Measurements from ENCODE around the gene CDCP2.

CDCP2 gene

DNA sequence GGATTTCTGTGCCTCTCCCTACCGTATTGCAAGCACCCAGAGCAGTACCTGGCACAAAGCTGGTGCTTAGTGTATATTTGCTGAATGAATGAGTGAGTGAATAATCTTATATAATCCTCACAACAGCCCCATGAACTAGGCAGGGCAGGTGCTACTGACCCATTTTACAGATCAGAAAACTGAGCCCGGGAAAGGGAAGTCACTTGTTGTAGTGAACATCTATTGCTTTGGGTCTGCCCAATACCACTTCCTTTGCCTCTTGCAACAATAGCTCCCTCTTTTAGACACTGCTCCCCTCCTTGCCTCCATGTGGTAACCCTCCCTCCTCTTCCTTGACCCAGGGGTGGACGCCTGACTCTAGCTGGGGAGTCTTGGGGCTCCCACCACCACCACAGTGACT is 3.1 kb downstream of the CDCP2 start:
- TF ChIP-seq, protein P1, sequence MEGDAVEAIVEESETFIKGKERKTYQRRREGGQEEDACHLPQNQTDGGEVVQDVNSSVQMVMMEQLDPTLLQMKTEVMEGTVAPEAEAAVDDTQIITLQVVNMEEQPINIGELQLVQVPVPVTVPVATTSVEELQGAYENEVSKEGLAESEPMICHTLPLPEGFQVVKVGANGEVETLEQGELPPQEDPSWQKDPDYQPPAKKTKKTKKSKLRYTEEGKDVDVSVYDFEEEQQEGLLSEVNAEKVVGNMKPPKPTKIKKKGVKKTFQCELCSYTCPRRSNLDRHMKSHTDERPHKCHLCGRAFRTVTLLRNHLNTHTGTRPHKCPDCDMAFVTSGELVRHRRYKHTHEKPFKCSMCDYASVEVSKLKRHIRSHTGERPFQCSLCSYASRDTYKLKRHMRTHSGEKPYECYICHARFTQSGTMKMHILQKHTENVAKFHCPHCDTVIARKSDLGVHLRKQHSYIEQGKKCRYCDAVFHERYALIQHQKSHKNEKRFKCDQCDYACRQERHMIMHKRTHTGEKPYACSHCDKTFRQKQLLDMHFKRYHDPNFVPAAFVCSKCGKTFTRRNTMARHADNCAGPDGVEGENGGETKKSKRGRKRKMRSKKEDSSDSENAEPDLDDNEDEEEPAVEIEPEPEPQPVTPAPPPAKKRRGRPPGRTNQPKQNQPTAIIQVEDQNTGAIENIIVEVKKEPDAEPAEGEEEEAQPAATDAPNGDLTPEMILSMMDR (IDR thresholded peaks at IDR 0.05; ENCODE audit: low read depth, low read length): no peak
- DNase-seq: no peak
- H3K27me3 ChIP-seq: no peaks in the 10 kb centered on the region
- H3K36me3 ChIP-seq: no peaks in the 10 kb centered on the region
- H3K4me3 ChIP-seq (ENCODE audit: low read depth, low read length): no peak overlapping the region
- H3K4me1 ChIP-seq: 0 out of 2 replicates have a peak, but pooled peaks cover 3% of the 10 kb centered on the region
- H3K9me3 ChIP-seq: no peaks in the 10 kb centered on the region

DNA sequence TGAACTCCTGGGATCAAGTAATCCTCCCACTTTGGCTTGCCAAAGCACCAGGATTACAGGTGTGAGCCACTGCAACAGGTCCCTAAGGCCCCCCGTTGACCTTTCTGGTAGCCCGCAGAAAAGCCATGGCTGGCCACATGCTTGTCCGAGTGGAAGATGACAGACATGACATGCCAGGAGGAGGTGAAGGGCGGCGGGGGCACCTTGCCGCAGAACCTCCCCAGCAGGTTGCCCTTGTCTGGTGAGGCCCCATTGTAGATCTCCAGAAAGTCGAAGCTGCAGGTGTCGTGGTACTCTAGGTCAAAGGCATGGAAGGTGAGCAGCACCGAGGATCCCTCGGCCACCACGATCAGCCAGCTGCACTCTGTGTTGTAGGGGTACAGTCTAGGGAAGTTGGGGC is 8.4 kb downstream of the CDCP2 start:
- DNase-seq: no peak
- Histone ChIP-seq H3K4me1 (no peaks in the 10 kb centered on the region), H3K4me3 (ENCODE audit: low read depth, low read length) (no peak overlapping the region), H3K36me3 (no peaks in the 10 kb centered on the region), H3K27me3 (no peaks in the 10 kb centered on the region), H3K9me3 (no peaks in the 10 kb centered on the region)
- TF ChIP-seq, protein P1 (IDR thresholded peaks at IDR 0.05; ENCODE audit: low read depth, low read length): no peak

DNA sequence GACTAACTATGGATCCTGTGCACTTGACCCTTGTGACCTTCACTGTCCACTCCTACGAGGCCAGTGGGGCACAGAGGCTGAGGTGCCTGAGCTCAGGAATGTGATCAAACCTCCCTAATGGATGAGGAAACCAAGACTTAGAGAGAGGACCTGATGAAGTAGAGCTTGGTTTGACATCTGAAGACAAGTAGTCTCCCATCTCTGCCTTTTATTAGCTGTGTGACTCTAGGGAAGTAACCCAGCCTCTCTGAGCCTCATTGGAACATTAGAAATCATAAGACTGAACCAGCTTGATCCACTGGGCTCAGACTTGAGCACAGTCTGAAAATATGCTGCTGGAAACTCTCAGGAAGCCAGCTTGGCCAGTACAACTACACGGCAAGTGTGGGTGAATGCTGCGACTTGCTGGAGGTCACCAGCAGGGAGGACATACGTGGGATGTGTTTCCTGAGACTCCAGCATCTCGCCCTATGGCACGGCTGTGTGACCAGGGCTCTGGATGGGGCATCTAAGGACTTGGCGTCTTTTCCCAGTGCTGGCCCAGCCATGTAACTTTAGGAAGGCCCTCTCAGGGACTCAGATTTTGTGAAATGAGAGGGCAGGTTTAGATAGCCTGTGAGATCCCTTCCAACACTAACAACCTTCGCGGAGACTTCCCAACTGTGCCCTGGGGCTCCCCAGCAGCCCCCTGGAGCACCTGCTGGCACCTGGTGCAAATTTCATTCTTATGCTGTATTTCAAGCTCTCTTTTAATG is 10.5 kb downstream of the CDCP2 start:
- Histone ChIP-seq H3K36me3 (no peaks in the 10 kb centered on the region), H3K4me3 (ENCODE audit: low read depth, low read length) (no peak overlapping the region), H3K4me1 (no peaks in the 10 kb centered on the region), H3K9me3 (no peaks in the 10 kb centered on the region), H3K27me3 (no peaks in the 10 kb centered on the region)
- TF ChIP-seq, protein P1 (IDR thresholded peaks at IDR 0.05; ENCODE audit: low read depth, low read length): no peak
- DNase-seq: no peak

DNA sequence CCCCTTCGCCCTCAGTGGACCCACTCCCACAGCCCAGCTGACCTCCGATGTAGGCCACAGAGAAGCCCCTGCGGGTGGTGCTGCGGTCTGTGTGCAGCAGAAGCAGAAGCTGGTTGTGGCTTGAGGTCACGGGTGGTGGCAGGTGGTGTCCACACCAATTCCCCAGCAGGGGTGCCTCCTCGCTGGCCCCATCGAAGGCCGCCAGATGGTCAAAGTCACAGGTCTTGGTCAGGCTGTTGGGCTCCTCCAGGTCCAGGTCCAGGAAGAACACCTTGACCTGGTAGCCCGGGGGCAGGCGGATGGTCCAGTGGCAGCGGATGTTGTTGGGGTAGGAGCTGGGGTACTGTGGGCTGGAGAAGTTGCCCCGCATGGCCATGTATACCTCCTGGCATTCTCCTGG is 13.1 kb downstream of the CDCP2 start:
- Histone ChIP-seq H3K4me1 (no peaks in the 10 kb centered on the region), H3K9me3 (no peaks in the 10 kb centered on the region), H3K27me3 (no peaks in the 10 kb centered on the region), H3K36me3 (no peaks in the 10 kb centered on the region), H3K4me3 (ENCODE audit: low read depth, low read length) (no peak overlapping the region)
- TF ChIP-seq, protein P1 (IDR thresholded peaks at IDR 0.05; ENCODE audit: low read depth, low read length): no peak
- no peak for DNase-seq

DNA sequence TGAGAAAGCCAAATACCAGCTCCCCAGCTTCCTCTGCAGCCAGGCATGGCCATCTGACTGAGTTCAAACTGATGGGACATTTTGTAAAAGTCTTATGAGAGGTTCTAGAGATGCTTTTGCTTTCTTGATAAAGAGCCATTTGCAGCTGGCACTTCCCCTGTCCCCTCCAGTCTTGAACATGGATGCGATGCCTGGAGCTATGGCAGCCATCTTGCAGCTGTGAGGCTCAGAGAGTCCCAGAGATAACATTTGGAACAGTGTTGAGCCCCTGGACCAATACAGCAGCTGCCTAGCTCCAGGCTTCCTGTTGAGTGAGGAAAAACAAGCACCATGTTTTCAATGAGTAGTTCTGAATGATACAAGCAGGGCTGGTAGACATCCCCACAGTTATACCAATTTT is 13.8 kb downstream of the CDCP2 start:
- Histone ChIP-seq H3K9me3 (no peaks in the 10 kb centered on the region), H3K27me3 (no peaks in the 10 kb centered on the region), H3K4me1 (no peaks in the 10 kb centered on the region), H3K4me3 (ENCODE audit: low read depth, low read length) (no peak overlapping the region), H3K36me3 (no peaks in the 10 kb centered on the region)
- TF ChIP-seq, protein P1 (IDR thresholded peaks at IDR 0.05; ENCODE audit: low read depth, low read length): no peak
- no peak for DNase-seq

DNA sequence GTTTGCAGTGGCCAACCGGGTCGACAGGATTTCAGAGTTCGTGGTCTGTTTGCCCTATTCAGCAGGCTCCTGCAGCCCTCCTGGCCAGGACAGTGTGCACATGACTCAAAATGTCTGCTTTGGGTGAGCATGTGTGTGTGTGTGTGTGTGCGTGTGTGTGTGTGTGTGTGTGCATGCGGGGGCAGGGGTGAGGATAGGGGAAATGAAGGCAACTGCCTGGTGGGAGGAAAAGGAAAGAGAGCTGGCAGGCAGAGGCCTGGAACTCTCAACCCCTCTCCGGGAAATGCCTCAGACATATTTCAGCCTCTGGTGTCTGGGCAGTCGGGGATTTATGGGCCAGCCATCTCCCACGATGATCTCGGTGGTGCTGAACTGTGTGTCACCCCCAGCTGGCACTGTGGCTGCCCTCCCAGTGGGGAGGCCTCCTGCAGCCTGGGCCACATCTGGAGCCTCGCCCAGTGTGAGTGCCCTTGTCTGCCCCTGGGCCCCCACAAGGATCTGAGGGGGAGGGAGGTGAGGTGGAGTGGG is 15.2 kb downstream of the CDCP2 start:
- H3K27me3 ChIP-seq: no peaks in the 10 kb centered on the region
- no peak overlapping the region for H3K4me3 ChIP-seq (ENCODE audit: low read depth, low read length)
- no peaks in the 10 kb centered on the region for H3K36me3 ChIP-seq
- TF ChIP-seq, protein P1 (IDR thresholded peaks at IDR 0.05; ENCODE audit: low read depth, low read length): no peak
- no peak for DNase-seq
- H3K9me3 ChIP-seq: no peaks in the 10 kb centered on the region
- no peaks in the 10 kb centered on the region for H3K4me1 ChIP-seq
